Left lung (tissue), 10 donors: ENCODE measurements around the gene HDAC10. TPM values are rescaled to one million over a fixed set of nuclear protein-coding genes. Genes with fewer than 3 reads are reported as not detected.
A peak's percentile ranks its signal among the peaks of the same experiment; 100 is the strongest.

Experiments used
- ATAC-seq: fragments of 200-7000 bp; cut with Tn5 transposase; one replicate; pipeline ENCODE4 v1.9.1; 2020; ENCODE audit warnings: moderate library complexity
- DNase-seq, 4 donors: peaks; one replicate each; pipeline ENCODE4 v3.0.0-alpha.2; 2013 to 2020
- H3K27ac ChIP-seq, 2 donors: fragments of 200-600 bp; sonication (generic) in 1 of 2; one replicate each; pipeline versions ENCODE4 v1.5.0 to v1.8.0; 2020 to 2021
- H3K27me3 ChIP-seq, 2 donors: fragments of 200-600 bp; sonication (generic) in 1 of 2; one replicate each; pipeline versions ENCODE4 v1.5.0 to v1.8.0; 2020 to 2021
- H3K36me3 ChIP-seq, 2 donors: fragments of 200-600 bp; sonication (generic) in 1 of 2; one replicate each; pipeline versions ENCODE4 v1.5.0 to v1.8.0; 2020 to 2021
- H3K4me1 ChIP-seq, 2 donors: fragments of 200-600 bp; one replicate each; pipeline ENCODE4 v1.8.0; 2021
- H3K4me3 ChIP-seq, 2 donors: fragments of 200-600 bp; sonication (generic) in 1 of 2; one replicate each; pipeline versions ENCODE4 v1.5.0 to v1.8.0; 2020 to 2021; ENCODE audit warnings: mild to moderate bottlenecking in 1 of 2
- H3K9me3 ChIP-seq, 2 donors: fragments of 200-600 bp; sonication (generic) in 1 of 2; one replicate each; pipeline versions ENCODE4 v1.5.0 to v1.8.0; 2020 to 2021
- intact Hi-C, 2 donors: fragments of 100-400 bp; cut with DNase I; formaldehyde crosslinking; loops; one replicate each; pipeline versions ENCODE4 v1.11.2 to v1.14.2; 2022
- polyA plus RNA-seq, 6 donors: library from polyadenylated mRNA; unstranded; fragments of 120-200 nt; gene quantifications; one replicate each; pipeline ENCODE4 v1.2.1, GENCODE V29; 2013; ENCODE audit not compliant: insufficient read length in 6 of 6
- total RNA-seq, 2 donors: library from RNA; stranded (reverse); fragmentation: NEBNext Ultra II Directional; extraction: Animal tissue kit (Norgen Biotek cat#: 25700); gene quantifications; one replicate each; pipeline ENCODE4 v1.2.1, GENCODE V29; 2021
- TF ChIP-seq, protein P1 (sequence below), 2 donors: fragments of 200-600 bp; sonication (generic) in 1 of 2; IDR thresholded peaks; one replicate each; pipeline versions ENCODE4 v1.5.0 to v1.8.0; 2021; ENCODE audit warnings: antibody characterized with exemption in 2 of 2
- donor health status: DM: no; HTN: yes; CAD: no.
- donor health status: DM: no; HTN: no; CAD: no.

HDAC10 gene
- total and polyA plus RNA-seq, 8 donors = 23.9 to 42.2 (median 36.7) TPM

GRCh38 chr22:50201191-50202129 is 49.6 kb downstream of the HDAC10 start:
- Histone ChIP-seq H3K4me3 (peak overlapping the region; percentile 75 to 82), H3K9me3 (no peaks in the 10 kb centered on the region), H3K27me3 (no peaks in the 10 kb centered on the region), H3K4me1 (peaks cover 8 to 56% of the 10 kb centered on the region in 2 donors), H3K36me3 (peaks cover 0 to 38% of the 10 kb centered on the region in 2 donors), H3K27ac (peak overlapping the region in 1 of 2 donors; percentile 80)
- intact Hi-C loops = no loop called here
- ATAC-seq (peak; percentile 7), DNase-seq (no peak)
- TF ChIP-seq, protein P1, sequence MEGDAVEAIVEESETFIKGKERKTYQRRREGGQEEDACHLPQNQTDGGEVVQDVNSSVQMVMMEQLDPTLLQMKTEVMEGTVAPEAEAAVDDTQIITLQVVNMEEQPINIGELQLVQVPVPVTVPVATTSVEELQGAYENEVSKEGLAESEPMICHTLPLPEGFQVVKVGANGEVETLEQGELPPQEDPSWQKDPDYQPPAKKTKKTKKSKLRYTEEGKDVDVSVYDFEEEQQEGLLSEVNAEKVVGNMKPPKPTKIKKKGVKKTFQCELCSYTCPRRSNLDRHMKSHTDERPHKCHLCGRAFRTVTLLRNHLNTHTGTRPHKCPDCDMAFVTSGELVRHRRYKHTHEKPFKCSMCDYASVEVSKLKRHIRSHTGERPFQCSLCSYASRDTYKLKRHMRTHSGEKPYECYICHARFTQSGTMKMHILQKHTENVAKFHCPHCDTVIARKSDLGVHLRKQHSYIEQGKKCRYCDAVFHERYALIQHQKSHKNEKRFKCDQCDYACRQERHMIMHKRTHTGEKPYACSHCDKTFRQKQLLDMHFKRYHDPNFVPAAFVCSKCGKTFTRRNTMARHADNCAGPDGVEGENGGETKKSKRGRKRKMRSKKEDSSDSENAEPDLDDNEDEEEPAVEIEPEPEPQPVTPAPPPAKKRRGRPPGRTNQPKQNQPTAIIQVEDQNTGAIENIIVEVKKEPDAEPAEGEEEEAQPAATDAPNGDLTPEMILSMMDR (IDR thresholded peaks at IDR 0.05) = no peak

GRCh38 chr22:50200461-50201190 is 50.4 kb downstream of the HDAC10 start, which contains the start of gene SELENOO:
Gene SELENOO (plus strand): TSS chr22:50201011. CDS start chr22:50201037, 26 bp downstream.
- peaks cover 8 to 55% of the 10 kb centered on the region in 2 donors for H3K4me1 ChIP-seq

DNA sequence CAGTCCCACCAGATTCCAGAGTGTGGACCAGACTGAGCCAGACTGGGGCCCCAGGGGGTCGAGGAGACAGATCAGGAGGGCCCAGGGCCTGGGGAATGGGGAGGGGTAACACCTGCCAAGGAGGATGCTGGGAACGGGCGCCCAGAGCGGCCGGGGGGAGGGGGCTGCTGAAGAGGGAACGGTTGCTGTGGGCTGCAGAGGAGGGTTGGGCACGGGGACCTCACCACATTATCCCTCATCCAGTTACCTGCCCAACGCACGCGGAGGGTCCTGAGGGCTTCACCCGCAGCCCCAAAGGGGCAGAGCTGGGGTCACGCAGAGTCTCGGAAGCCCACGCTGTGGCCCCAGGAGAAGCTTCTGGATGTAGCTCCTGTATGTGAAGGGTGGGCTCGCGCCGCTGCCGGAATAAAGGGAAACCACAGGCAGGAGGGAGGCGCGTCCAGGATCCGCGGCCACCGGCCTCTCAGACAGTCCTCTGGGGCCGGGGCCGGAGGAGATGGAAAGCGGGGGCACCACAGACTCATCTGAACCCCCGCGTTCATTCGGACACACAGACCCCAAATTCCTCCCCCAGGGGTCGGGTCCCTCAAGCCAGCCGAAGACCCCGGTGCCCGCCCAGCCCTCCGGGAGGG is 51.1 kb downstream of the HDAC10 start:
- ATAC-seq = peak; percentile 6
- peak overlapping the region; percentile 75 to 82 for H3K4me3 ChIP-seq
- H3K9me3 ChIP-seq = no peaks in the 10 kb centered on the region
- H3K36me3 ChIP-seq = peaks cover 0 to 44% of the 10 kb centered on the region in 2 donors
- no peaks in the 10 kb centered on the region for H3K27me3 ChIP-seq
- no peak for DNase-seq
- intact Hi-C loops = no loop called here
- peaks cover 8 to 48% of the 10 kb centered on the region in 2 donors for H3K4me1 ChIP-seq
- TF ChIP-seq, protein P1 (IDR thresholded peaks at IDR 0.05) = no peak
- peak overlapping the region; percentile 59 to 80 for H3K27ac ChIP-seq

More at GRCh38 chr22:50200461-50201190, 50.4 kb downstream of the HDAC10 start, which contains the start of gene SELENOO:
- Histone ChIP-seq H3K4me3 (peak within 1 kb of the TSS; percentile 75 to 82), H3K9me3 (no peaks in the 10 kb centered on the region), H3K27ac (peak within 1 kb of the TSS; percentile 59 to 80), H3K36me3 (peaks cover 0 to 38% of the 10 kb centered on the region in 2 donors), H3K27me3 (no peaks in the 10 kb centered on the region)
- TF ChIP-seq, protein P1 (IDR thresholded peaks at IDR 0.05) = no peak
- DNase-seq = peak; percentile 88 to 96 (median 92)
- intact Hi-C loops = no loop called here
- ATAC-seq = peak; percentile 93

DNA sequence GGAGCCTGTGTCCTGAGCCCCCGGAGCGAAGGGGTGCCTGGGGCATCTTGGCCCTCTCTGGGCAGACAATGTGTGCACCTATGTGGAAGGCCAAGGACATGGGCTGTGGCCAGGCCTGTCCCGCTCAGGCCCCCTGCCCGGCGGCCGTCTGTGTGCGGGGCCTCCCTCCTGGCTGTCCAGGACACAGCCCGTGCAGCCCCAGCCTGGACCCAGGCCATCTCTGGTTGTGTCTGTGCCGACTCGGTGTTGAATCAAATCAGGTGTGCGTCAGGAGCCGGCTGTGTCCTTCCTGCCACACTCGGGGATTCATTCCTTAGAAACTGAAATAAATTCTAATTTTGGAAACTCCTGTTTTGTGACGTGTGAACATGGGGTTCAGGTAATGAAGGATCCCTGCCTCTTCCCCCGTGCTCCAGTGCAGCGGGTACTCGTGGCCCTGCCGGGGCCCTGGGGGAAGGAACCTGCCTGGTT is 51.8 kb downstream of the HDAC10 start:
- no peaks in the 10 kb centered on the region for H3K9me3 ChIP-seq
- no peaks in the 10 kb centered on the region for H3K27me3 ChIP-seq
- no peak for DNase-seq
- intact Hi-C loops = no loop called here
- peaks cover 0 to 51% of the 10 kb centered on the region in 2 donors for H3K36me3 ChIP-seq
- H3K4me3 ChIP-seq = peak overlapping the region in 1 of 2 donors; percentile 75
- H3K4me1 ChIP-seq = peaks cover 8 to 41% of the 10 kb centered on the region in 2 donors
- TF ChIP-seq, protein P1 (IDR thresholded peaks at IDR 0.05) = no peak
- no peak overlapping the region for H3K27ac ChIP-seq
- ATAC-seq = no peak
